ENCODE data around the gene RDH16.

DNA sequence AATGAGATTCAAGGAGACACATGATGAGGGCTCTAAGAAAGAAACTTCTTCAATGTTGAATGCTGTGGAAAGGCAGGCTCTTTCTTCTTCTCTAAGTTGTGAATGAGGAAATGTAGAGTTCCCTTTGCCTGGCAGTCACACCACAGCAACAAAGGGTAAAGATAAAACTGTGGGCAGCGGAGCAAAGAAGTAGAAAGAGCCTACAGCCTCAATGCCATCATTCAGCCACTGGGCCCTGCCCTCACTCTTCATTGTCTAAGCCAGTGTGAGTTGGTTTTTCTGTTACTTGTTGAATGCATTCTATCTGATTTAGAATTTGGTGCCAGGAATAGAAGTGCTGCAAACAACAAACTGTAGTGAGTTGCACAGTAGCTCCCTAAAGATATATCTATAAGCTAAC lies 35.4 kb downstream of the RDH16 start:
- TF ChIP-seq POLR2A (IDR thresholded peaks at IDR 0.05; ENCODE audit: low read depth, low read length) = no peak
- TF ChIP-seq SPI1 (IDR thresholded peaks at IDR 0.05; ENCODE audit: low read depth, low read length) = no peak

All from GM12891 (cell line).